DND-41 (cell line): ENCODE data around the gene FOXD3.

ENCODE experiments used
- CTCF ChIP-seq: IDR thresholded peaks from 2 replicates; pipeline ENCODE4 v1.5.1; 2012; ENCODE audit warnings: borderline replicate concordance, low read length, moderate library complexity, mild to moderate bottlenecking; ENCODE audit not compliant: poor library complexity, severe bottlenecking; ENCODE audit errors: extremely low read depth
- EZH2 ChIP-seq: IDR thresholded peaks from 3 replicates; pipeline ENCODE4 v1.6.1; 2012; ENCODE audit warnings: borderline replicate concordance, low read depth, mild to moderate bottlenecking, moderate library complexity, low read length, inconsistent platforms; ENCODE audit not compliant: severe bottlenecking

- TF ChIP-seq CTCF, result no peak
- no peak for TF ChIP-seq EZH2
Observed at GRCh38 chr1:63276624-63277023, 45.7 kb upstream of the FOXD3 start.
